ENCODE data around the gene FAM13A.
A peak's percentile ranks its signal among the peaks of the same experiment; 100 is the strongest.
"Not testable (repeated sequence)": the region's sequence is repeated elsewhere in the genome, so short reads cannot be mapped to it uniquely, and the experiment has no call there.

FAM13A gene

DNA sequence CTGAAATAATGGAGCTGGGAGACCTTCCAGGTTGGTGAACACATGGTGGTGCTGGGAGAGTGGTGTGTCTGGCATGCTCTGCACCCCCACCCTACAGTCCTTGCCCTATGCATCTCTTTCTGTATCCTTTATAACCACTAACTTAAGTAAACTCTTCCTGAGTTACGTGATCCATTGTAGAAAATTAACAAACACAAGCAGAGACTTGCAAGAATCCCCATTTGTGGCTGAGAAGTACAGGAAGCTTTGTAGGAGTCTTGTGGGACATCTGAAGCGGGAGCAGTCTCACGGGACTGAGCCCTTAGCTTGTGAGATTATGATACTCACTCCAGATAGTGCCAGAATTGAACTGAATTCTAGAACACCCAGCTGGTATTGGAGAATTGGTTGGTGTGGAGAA lies 14.3 kb upstream of the FAM13A start:
- Histone ChIP-seq H3K27ac (no peak overlapping the region), H2AFZ (no peak overlapping the region), H3K27me3 (ENCODE audit: control insufficient read depth, insufficient read depth, low read length) (no peaks in the 10 kb centered on the region), H3K4me3 (ENCODE audit: low read depth, low read length) (no peak overlapping the region), H3K4me2 (ENCODE audit: low read length) (no peak overlapping the region), H3K36me3 (ENCODE audit: control insufficient read depth, insufficient read depth, low read length) (no peaks in the 10 kb centered on the region), H3K4me1 (peaks cover 6% of the 10 kb centered on the region), H3K79me2 (no peaks in the 10 kb centered on the region), H3K9ac (no peak overlapping the region), H3K9me3 (ENCODE audit: control insufficient read depth, low read length) (no peaks in the 10 kb centered on the region)
- TF ChIP-seq, protein P1, sequence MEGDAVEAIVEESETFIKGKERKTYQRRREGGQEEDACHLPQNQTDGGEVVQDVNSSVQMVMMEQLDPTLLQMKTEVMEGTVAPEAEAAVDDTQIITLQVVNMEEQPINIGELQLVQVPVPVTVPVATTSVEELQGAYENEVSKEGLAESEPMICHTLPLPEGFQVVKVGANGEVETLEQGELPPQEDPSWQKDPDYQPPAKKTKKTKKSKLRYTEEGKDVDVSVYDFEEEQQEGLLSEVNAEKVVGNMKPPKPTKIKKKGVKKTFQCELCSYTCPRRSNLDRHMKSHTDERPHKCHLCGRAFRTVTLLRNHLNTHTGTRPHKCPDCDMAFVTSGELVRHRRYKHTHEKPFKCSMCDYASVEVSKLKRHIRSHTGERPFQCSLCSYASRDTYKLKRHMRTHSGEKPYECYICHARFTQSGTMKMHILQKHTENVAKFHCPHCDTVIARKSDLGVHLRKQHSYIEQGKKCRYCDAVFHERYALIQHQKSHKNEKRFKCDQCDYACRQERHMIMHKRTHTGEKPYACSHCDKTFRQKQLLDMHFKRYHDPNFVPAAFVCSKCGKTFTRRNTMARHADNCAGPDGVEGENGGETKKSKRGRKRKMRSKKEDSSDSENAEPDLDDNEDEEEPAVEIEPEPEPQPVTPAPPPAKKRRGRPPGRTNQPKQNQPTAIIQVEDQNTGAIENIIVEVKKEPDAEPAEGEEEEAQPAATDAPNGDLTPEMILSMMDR (IDR thresholded peaks at IDR 0.05), result no peak

DNA sequence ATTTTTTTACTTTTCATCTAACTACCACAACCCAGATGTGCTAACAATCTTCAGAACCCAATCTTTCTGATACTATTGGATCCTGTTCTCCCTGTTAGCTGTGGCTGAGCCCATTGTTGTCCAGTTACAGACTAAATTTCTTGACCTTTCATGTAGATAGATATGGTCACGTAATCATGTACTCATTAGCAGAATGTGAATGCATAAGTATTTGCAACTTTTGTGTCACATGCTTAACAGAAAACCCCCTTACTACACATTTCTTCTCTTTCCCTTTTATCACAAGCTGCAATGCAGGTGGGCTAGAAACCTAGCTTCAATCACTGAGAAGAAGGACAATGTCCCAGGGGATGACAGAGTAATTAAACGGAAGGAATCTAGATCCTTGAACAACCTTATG lies 13.1 kb upstream of the FAM13A start:
- no peaks in the 10 kb centered on the region for H3K79me2 ChIP-seq
- H2AFZ ChIP-seq, result no peak overlapping the region
- no peak overlapping the region for H3K27ac ChIP-seq
- H3K4me3 ChIP-seq (ENCODE audit: low read depth, low read length), result no peak overlapping the region
- no peak overlapping the region for H3K4me2 ChIP-seq (ENCODE audit: low read length)
- no peak overlapping the region for H3K9ac ChIP-seq
- TF ChIP-seq, protein P1 (IDR thresholded peaks at IDR 0.05), result no peak
- H3K27me3 ChIP-seq (ENCODE audit: control insufficient read depth, insufficient read depth, low read length), result no peaks in the 10 kb centered on the region
- H3K9me3 ChIP-seq (ENCODE audit: control insufficient read depth, low read length), result no peaks in the 10 kb centered on the region
- no peaks in the 10 kb centered on the region for H3K36me3 ChIP-seq (ENCODE audit: control insufficient read depth, insufficient read depth, low read length)
- H3K4me1 ChIP-seq, result peaks cover 6% of the 10 kb centered on the region

DNA sequence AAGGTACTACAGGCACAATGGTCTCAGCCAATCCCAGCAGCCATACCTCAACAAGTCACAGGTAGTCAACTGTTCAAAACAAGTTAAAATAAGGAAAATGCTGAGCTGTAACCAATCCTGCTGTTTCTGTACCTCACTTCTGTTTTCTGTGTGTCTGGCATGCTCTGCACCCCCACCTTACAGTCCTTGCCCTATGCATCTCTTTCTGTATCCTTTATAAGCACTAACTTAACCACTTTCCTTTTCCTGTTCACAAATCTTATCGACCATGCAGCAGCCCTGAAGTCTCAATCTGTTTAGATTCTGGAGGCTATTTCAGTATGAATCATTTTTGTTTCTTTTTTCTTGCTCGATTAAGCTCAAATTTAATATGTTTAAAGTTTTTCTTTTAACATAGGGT lies 12.5 kb upstream of the FAM13A start:
- H3K36me3 ChIP-seq (ENCODE audit: control insufficient read depth, insufficient read depth, low read length), result no peaks in the 10 kb centered on the region
- no peaks in the 10 kb centered on the region for H3K9me3 ChIP-seq (ENCODE audit: control insufficient read depth, low read length)
- TF ChIP-seq, protein P1 (IDR thresholded peaks at IDR 0.05), result no peak
- no peak overlapping the region for H3K9ac ChIP-seq
- no peak overlapping the region for H3K27ac ChIP-seq
- H2AFZ ChIP-seq, result no peak overlapping the region
- H3K4me2 ChIP-seq (ENCODE audit: low read length), result no peak overlapping the region
- no peaks in the 10 kb centered on the region for H3K27me3 ChIP-seq (ENCODE audit: control insufficient read depth, insufficient read depth, low read length)
- no peaks in the 10 kb centered on the region for H3K79me2 ChIP-seq
- H3K4me3 ChIP-seq (ENCODE audit: low read depth, low read length), result no peak overlapping the region
- H3K4me1 ChIP-seq, result peaks cover 6% of the 10 kb centered on the region

DNA sequence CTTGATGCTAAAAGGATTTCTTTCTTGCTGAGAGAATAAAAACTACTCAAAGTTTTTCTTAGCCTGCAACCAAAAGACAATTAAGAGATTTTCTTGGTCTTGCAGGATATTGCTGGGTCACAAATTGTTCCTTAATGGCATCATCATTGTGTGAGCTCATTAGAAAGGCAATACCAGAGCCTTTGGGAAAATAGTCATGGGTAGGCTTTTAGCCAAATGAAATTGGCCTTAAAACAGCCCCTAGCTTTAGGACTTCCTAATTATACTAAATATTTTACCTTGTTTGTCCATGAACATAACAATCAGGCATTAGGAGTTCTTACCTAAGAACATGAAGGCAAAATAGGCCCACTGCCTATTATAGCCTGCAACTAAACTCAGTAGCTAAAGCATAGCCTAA lies 10.4 kb upstream of the FAM13A start:
- Histone ChIP-seq H3K36me3 (ENCODE audit: control insufficient read depth, insufficient read depth, low read length) (no peaks in the 10 kb centered on the region), H3K9me3 (ENCODE audit: control insufficient read depth, low read length) (no peaks in the 10 kb centered on the region), H3K4me1 (no peaks in the 10 kb centered on the region), H3K79me2 (no peaks in the 10 kb centered on the region), H3K4me3 (ENCODE audit: low read depth, low read length) (no peak overlapping the region), H3K9ac (no peak overlapping the region), H3K27me3 (ENCODE audit: control insufficient read depth, insufficient read depth, low read length) (no peaks in the 10 kb centered on the region), H3K27ac (no peak overlapping the region), H3K4me2 (ENCODE audit: low read length) (no peak overlapping the region), H2AFZ (no peak overlapping the region)
- TF ChIP-seq, protein P1 (IDR thresholded peaks at IDR 0.05), result no peak

DNA sequence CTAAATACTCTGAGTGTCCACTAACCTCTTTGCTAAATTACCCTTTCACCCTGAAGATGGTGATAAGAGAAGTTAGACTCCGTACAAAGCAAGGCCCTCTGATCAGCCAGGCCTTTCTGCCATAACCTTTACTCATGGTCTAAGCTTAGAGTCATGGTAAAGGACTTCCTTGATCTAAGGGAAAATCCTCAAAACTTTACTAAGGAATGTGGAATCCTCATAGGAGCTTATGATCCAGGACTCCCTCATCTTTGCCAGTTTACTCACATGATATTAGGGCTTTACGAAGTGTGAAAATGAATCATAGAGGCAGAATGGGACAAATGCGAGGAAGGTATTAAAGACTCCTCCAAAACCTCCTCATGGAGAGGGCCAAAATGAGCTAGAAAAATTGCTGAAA lies 7.9 kb upstream of the FAM13A start:
- Histone ChIP-seq H3K9ac (no peak overlapping the region), H3K4me2 (ENCODE audit: low read length) (no peak overlapping the region), H3K36me3 (ENCODE audit: control insufficient read depth, insufficient read depth, low read length) (no peaks in the 10 kb centered on the region), H3K79me2 (no peaks in the 10 kb centered on the region), H2AFZ (no peak overlapping the region), H3K27me3 (ENCODE audit: control insufficient read depth, insufficient read depth, low read length) (no peaks in the 10 kb centered on the region), H3K4me1 (no peaks in the 10 kb centered on the region), H3K4me3 (ENCODE audit: low read depth, low read length) (no peak overlapping the region), H3K9me3 (ENCODE audit: control insufficient read depth, low read length) (no peaks in the 10 kb centered on the region), H3K27ac (no peak overlapping the region)
- TF ChIP-seq, protein P1 (IDR thresholded peaks at IDR 0.05), result no peak

DNA sequence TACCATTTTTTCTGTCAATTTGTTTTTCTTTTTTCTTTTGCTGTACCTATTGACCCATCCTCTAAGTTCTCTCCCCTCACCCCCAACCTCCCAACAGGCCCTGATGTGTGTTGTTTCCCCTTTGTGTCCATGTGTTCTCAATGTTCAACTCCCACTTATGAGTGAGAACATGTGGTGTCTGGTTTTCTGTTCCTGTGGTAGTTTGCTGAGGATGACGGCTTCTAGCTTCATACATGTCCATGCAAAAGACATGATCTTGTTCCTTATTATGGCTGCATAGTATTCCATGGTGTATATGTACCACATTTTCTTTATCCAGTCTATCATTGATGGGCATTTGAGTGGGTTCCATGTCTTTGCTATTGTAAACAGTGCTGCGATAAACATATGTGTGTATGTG lies 859 bp upstream of the FAM13A start:
- H3K4me1 ChIP-seq; H3K9ac ChIP-seq; H3K9me3 ChIP-seq (ENCODE audit: control insufficient read depth, low read length); H3K79me2 ChIP-seq; H3K27me3 ChIP-seq (ENCODE audit: control insufficient read depth, insufficient read depth, low read length); H3K36me3 ChIP-seq (ENCODE audit: control insufficient read depth, insufficient read depth, low read length): not testable (repeated sequence)
- Histone ChIP-seq H3K4me3 (ENCODE audit: low read depth, low read length) (peak overlapping the region; percentile 70), H3K27ac (peak overlapping the region; percentile 89), H2AFZ (peak overlapping the region; percentile 85), H3K4me2 (ENCODE audit: low read length) (peak overlapping the region; percentile 92)
